ENCODE data around the gene IFNA8.
A peak's percentile ranks its signal among the peaks of the same experiment; 100 is the strongest.
"Not testable (repeated sequence)": the region's sequence is repeated elsewhere in the genome, so short reads cannot be mapped to it uniquely, and the experiment has no call there.

The IFNA8 gene

GRCh38 chr9:21428235-21428634, 19.3 kb downstream of the IFNA8 start:
- DNase-seq (ENCODE audit: low read depth in 2 of 2): no peak

GRCh38 chr9:21429191-21429590, 20.3 kb downstream of the IFNA8 start:
- no peak for DNase-seq (ENCODE audit: low read depth in 2 of 2)

GRCh38 chr9:21432672-21433425, 23.9 kb downstream of the IFNA8 start:
- no peak for DNase-seq (ENCODE audit: low read depth in 2 of 2)

- peak in 1 of 2 donors; percentile 7 for DNase-seq (ENCODE audit: low read depth in 2 of 2)
Observed at GRCh38 chr9:21434202-21435014, 25.5 kb downstream of the IFNA8 start.

GRCh38 chr9:21435015-21435383, 26.1 kb downstream of the IFNA8 start:
- not testable (repeated sequence) for DNase-seq (ENCODE audit: low read depth in 2 of 2)

- no peak for DNase-seq (ENCODE audit: low read depth in 2 of 2)
Observed at GRCh38 chr9:21440139-21440538, 31.2 kb downstream of the IFNA8 start, which contains the start of gene IFNA1. Gene IFNA1 (plus strand): TSS chr9:21440439. CDS start chr9:21440508, 69 bp downstream.

GRCh38 chr9:21443849-21444625, 35.1 kb downstream of the IFNA8 start:
- no peak for DNase-seq (ENCODE audit: low read depth in 2 of 2)

- DNase-seq (ENCODE audit: low read depth in 2 of 2): not testable (repeated sequence)
Observed at GRCh38 chr9:21449312-21449711, 40.4 kb downstream of the IFNA8 start.

GRCh38 chr9:21450733-21451394, 41.9 kb downstream of the IFNA8 start:
- no peak for DNase-seq (ENCODE audit: low read depth in 2 of 2)

- DNase-seq (ENCODE audit: low read depth in 2 of 2): no peak
Observed at GRCh38 chr9:21452681-21453080, 43.8 kb downstream of the IFNA8 start.

GRCh38 chr9:21454149-21454548, 45.2 kb downstream of the IFNA8 start:
- no peak for DNase-seq (ENCODE audit: low read depth in 2 of 2)

GRCh38 chr9:21455320-21455719, 46.4 kb downstream of the IFNA8 start:
- no peak for DNase-seq (ENCODE audit: low read depth in 2 of 2)
